NCI-H1105 (cell line): Measurements from ENCODE around the gene NCOR2.

Experiments used
- DNase-seq: peaks from one replicate; lab custom pipeline; 2025; lab: John Stamatoyannopoulos, UW

Gene NCOR2

GRCh38 chr12:124559182-124560017 lies 8.0 kb downstream of the NCOR2 start:
- DNase-seq, result no peak

GRCh38 chr12:124558313-124558712 lies 9.1 kb downstream of the NCOR2 start:
- no peak for DNase-seq

GRCh38 chr12:124557518-124558223 lies 9.7 kb downstream of the NCOR2 start:
- no peak for DNase-seq

- no peak for DNase-seq
Measured at GRCh38 chr12:124556896-124557501, 10.4 kb downstream of the NCOR2 start.

- DNase-seq, result no peak
Measured at GRCh38 chr12:124556074-124556466, 11.3 kb downstream of the NCOR2 start.

GRCh38 chr12:124555168-124556073 lies 12.0 kb downstream of the NCOR2 start:
- DNase-seq, result no peak

GRCh38 chr12:124554429-124555029 lies 12.9 kb downstream of the NCOR2 start:
- no peak for DNase-seq

GRCh38 chr12:124553862-124554428 lies 13.5 kb downstream of the NCOR2 start:
- no peak for DNase-seq

GRCh38 chr12:124551268-124552144 lies 15.9 kb downstream of the NCOR2 start:
- DNase-seq, result peak; percentile 86

- no peak for DNase-seq
Measured at GRCh38 chr12:124550123-124551089, 17.0 kb downstream of the NCOR2 start.

- DNase-seq, result no peak
Measured at GRCh38 chr12:124549629-124550028, 17.8 kb downstream of the NCOR2 start.

GRCh38 chr12:124548854-124549378 lies 18.5 kb downstream of the NCOR2 start:
- DNase-seq, result no peak

GRCh38 chr12:124547626-124548025 lies 19.8 kb downstream of the NCOR2 start:
- no peak for DNase-seq

GRCh38 chr12:124545508-124546418 lies 21.6 kb downstream of the NCOR2 start:
- DNase-seq, result no peak

- no peak for DNase-seq
Measured at GRCh38 chr12:124544983-124545382, 22.4 kb downstream of the NCOR2 start.

GRCh38 chr12:124544311-124544970 lies 23.0 kb downstream of the NCOR2 start:
- DNase-seq, result no peak
